K562 (cell line): ENCODE data around the gene SLC2A4RG. TPM values are rescaled to one million over a fixed set of nuclear protein-coding genes. Genes with fewer than 3 reads are reported as not detected.

ENCODE experiments used
- ATAC-seq: fragments of 200-7000 bp; cut with Tn5 transposase; 3 replicates; pipeline ENCODE4 v1.9.1; 2020; ENCODE audit warnings: moderate library complexity
- BruUV-seq: library from RNA; stranded (reverse); fragments of 400-500 nt; replicated peaks from 2 replicates; lab custom pipeline; 2021; lab: Mats Ljungman, UMichigan
- CTCF ChIA-PET: fragments of 300-600 bp; formaldehyde crosslinking; extraction: SDS; loops from one replicate; lab custom pipeline; 2021; ENCODE audit warnings: low intra/inter-chr PET ratio; lab: Yijun Ruan, JAX
- POLR2A ChIA-PET: fragments of 300-600, 350-650 bp; sonication (Branson Sonifier 250); formaldehyde crosslinking; extraction: SDS; loops from one replicate; lab custom pipeline; 2021; ENCODE audit warnings: antibody characterized with exemption, inconsistent platforms; lab: Yijun Ruan, JAX
- DNase-seq, 4 experiments: peaks; one replicate each; pipeline versions ENCODE4 v3.0.0 to v3.0.0-alpha.2; 2011 to 2018; ENCODE audit warnings: low spot score in 3 of 4, mixed read lengths in 3 of 4; ENCODE audit errors: extremely low read depth in 1 of 4
- FAIRE-seq: peaks from 2 replicates; lab custom pipeline; 2011; peaks lifted over from hg19 to GRCh38; lab: Jason Lieb, UNC
- H2AFZ ChIP-seq: 2 replicates; pipeline ENCODE4 v1.6.0; 2011; ENCODE audit warnings: low read depth, low read length, control low read depth, inconsistent platforms
- H3K27ac ChIP-seq: fragments of 200-600 bp; 3 replicates; pipeline ENCODE4 v1.8.0; 2011; ENCODE audit warnings: low read depth, mild to moderate bottlenecking, control low read depth, inconsistent platforms, low read length, moderate library complexity, mixed read lengths; ENCODE audit errors: extremely low read depth
- H3K27me3 ChIP-seq, 2 experiments: fragments of 300-600 bp in 1 of 2; 2 replicates in 1 of 2; 3 replicates in 1 of 2; pipeline versions ENCODE4 v1.6.0 to v1.8.0; 2011; ENCODE audit warnings: inconsistent platforms in 2 of 2, low read length in 2 of 2, mild to moderate bottlenecking in 1 of 2, mixed read lengths in 1 of 2, moderate library complexity in 1 of 2; ENCODE audit not compliant: control insufficient read depth in 2 of 2, insufficient read depth in 2 of 2
- H3K36me3 ChIP-seq: fragments of 300-600 bp; 3 replicates; pipeline ENCODE4 v1.8.0; 2011; ENCODE audit warnings: mild to moderate bottlenecking, low read length, inconsistent platforms; ENCODE audit not compliant: control insufficient read depth, insufficient read depth
- H3K4me1 ChIP-seq, 2 experiments: fragments of 200-600 bp in 1 of 2; replicated peaks in 1 of 2; 2 replicates in 1 of 2; 3 replicates in 1 of 2; pipeline versions ENCODE4 v1.5.1 to v1.8.0; 2011; ENCODE audit warnings: inconsistent platforms in 2 of 2, low read length in 2 of 2, mild to moderate bottlenecking in 1 of 2, mixed read lengths in 1 of 2, moderate library complexity in 1 of 2; ENCODE audit not compliant: control insufficient read depth in 2 of 2, insufficient read depth in 2 of 2
- H3K4me2 ChIP-seq: 2 replicates; pipeline ENCODE4 v1.6.1; 2011; ENCODE audit warnings: low read length, control low read depth, inconsistent platforms, mixed read lengths; ENCODE audit not compliant: insufficient read depth
- H3K4me3 ChIP-seq: fragments of 200-600 bp; sonication (generic), shearing (Covaris generic); 2 replicates; pipeline ENCODE4 v1.5.1; 2016; ENCODE audit warnings: control low read depth, inconsistent platforms
- H3K79me2 ChIP-seq: fragments of 200-600 bp; 3 replicates; pipeline ENCODE4 v1.8.0; 2011; ENCODE audit warnings: low read length, inconsistent platforms; ENCODE audit not compliant: control insufficient read depth, insufficient read depth
- H3K9ac ChIP-seq, 2 experiments: 2 replicates each; pipeline versions ENCODE4 v1.6.0 to v1.6.1; 2011; ENCODE audit warnings: low read depth in 2 of 2, low read length in 2 of 2, control low read depth in 1 of 2, inconsistent platforms in 1 of 2, mild to moderate bottlenecking in 1 of 2, mixed read lengths in 1 of 2; ENCODE audit not compliant: insufficient read depth in 1 of 2
- H3K9me1 ChIP-seq: one replicate; pipeline ENCODE4 v1.6.0; 2011; ENCODE audit warnings: inconsistent platforms, mild to moderate bottlenecking, low read length, moderate library complexity; ENCODE audit not compliant: control insufficient read depth, insufficient read depth
- H3K9me3 ChIP-seq: replicated peaks from 2 replicates; pipeline ENCODE4 v1.5.1; 2011; ENCODE audit warnings: low read depth, low read length, inconsistent platforms; ENCODE audit not compliant: control insufficient read depth, insufficient read depth
- H4K20me1 ChIP-seq: replicated peaks from 2 replicates; pipeline ENCODE4 v1.6.1; 2011; ENCODE audit warnings: low read length, inconsistent platforms, mixed read lengths; ENCODE audit not compliant: control insufficient read depth, insufficient read depth
- KDM4B ChIP-seq, 2 experiments: fragments of 450-650 bp in 1 of 2; sonication (generic) in 1 of 2; IDR thresholded peaks; 2 replicates each; pipeline ENCODE4 v1.6.1; 2016 to 2017; ENCODE audit warnings: borderline replicate concordance in 2 of 2, antibody characterized with exemption in 1 of 2, low read depth in 1 of 2, mild to moderate bottlenecking in 1 of 2
- PHF8 ChIP-seq: fragments of 200-600 bp; sonication (generic); IDR thresholded peaks from 2 replicates; pipeline ENCODE4 v1.6.1; 2012; ENCODE audit warnings: mixed run types, mild to moderate bottlenecking, inconsistent platforms, low read length, moderate library complexity, borderline replicate concordance
- TSC22D4 ChIP-seq: fragments of 450-650 bp; IDR thresholded peaks from 2 replicates; pipeline ENCODE4 v1.6.1; 2016; ENCODE audit warnings: missing genetic modification characterization, missing biosample characterization, control low read depth
- ZBTB33 ChIP-seq: sonication (generic); formaldehyde crosslinking; IDR thresholded peaks from 2 replicates; pipeline ENCODE4 v1.8.1; 2023; ENCODE audit warnings: mild to moderate bottlenecking, missing genetic modification reagents
- WGBS: fragments of 100-300 bp; shearing (Covaris generic); methylation state at CpG from one replicate; pipeline ENCODE4 v1.1.6; 2016; ENCODE audit warnings: low coverage, mixed read lengths; ENCODE audit not compliant: insufficient coverage; ENCODE audit errors: missing lambda C conversion rate; 5-methylcytosine and 5-hydroxymethylcytosine counted together
- in situ Hi-C: fragments of 300-500 bp; cut with MboI; formaldehyde crosslinking; loops from 4 replicates; pipeline ENCODE4 v1.15.0; 2018; ENCODE audit warnings: inconsistent platforms, mixed read lengths
- intact Hi-C: fragments of 100-400 bp; cut with micrococcal nuclease; formaldehyde crosslinking; loops from 2 replicates; pipeline ENCODE4 v1.14.2; 2022
- polyA plus RNA-seq, 8 experiments: library from polyadenylated mRNA; depleted of rRNA in 4 of 8; stranded (reverse) in 5 of 8; unstranded in 3 of 8; fragments of >200 nt; fragmentation: Nextera tagmentation in 2 of 8; fragmentation: Illumina TruSeq in 1 of 8; extraction: Ambion mirVana in 2 of 8; extraction: Trizol in 1 of 8; gene quantifications; 2 replicates each; pipeline versions ENCODE4 v1.2.1 to v1.2.3, GENCODE V29; 2011 to 2014; ENCODE audit warnings: inconsistent platforms in 1 of 8, missing spikeins in 1 of 8
- total RNA-seq, 7 experiments: library from RNA; depleted of rRNA in 6 of 7; stranded (reverse); fragments of >200 nt in 6 of 7; fragmentation: Illumina TruSeq in 2 of 7; extraction: Trizol in 2 of 7; gene quantifications; 2 replicates each; pipeline versions ENCODE4 v1.2.1 to v1.2.3, GENCODE V29; 2011 to 2021; ENCODE audit warnings: low replicate concordance in 1 of 7

SLC2A4RG gene
- total and polyA plus RNA-seq, 9 of the 15 experiments (the other 6 are each of a cell fraction or from before 2014, with no cell fraction given), result 0.34 to 97.3 (median 26.5) TPM

- TF ChIP-seq KDM4B (IDR thresholded peaks at IDR 0.05; ENCODE audit: borderline replicate concordance in 2 of 2, low read depth in 1 of 2) (no peak), TSC22D4 (tag) (no peak)
These were observed 13.8 kb downstream of the SLC2A4RG start (continued) for GRCh38 chr20:63753381-63753780.

DNA sequence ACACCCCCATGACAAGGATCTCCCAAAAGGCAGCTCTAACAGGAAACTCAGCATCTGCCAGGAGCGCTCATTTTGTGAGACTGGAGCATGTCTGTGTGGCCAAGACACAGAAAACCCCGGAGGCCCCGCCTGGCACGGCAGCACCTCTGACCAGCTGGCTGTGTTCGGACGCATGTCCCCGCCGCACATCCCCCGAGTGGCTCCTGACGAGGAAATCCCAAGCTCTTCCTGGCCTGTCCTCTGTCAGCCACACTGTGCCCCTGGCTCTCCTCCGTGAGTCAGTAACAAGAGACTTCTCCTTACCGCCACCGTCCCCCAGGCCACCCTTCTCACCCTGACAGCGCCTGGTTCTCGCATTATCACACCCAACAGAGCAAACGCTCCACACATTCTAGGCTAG, 14.4 kb downstream of the SLC2A4RG start:
- BruUV-seq, result no TSS peak
- ATAC-seq, result no peak
- no peak overlapping the region for H3K4me2 ChIP-seq
- POLR2A ChIA-PET, result interaction anchor here (0.6 kb wide), 1 partner anchor 14 kb away, joined by 3 read pairs; no protein-coding TSS in a partner anchor
- CTCF ChIA-PET, result no interaction called here
- no peak overlapping the region for H2AFZ ChIP-seq
- no peak overlapping the region for H3K9ac ChIP-seq
- H3K4me3 ChIP-seq, result no peak overlapping the region
- H3K9me1 ChIP-seq, result no peaks in the 10 kb centered on the region
- H4K20me1 ChIP-seq, result no peaks in the 10 kb centered on the region
- TF ChIP-seq PHF8 (no peak), ZBTB33 (CRISPR knock-in tag) (peak; percentile 85)
- intact Hi-C loops, result no loop called here
- no peak for FAIRE-seq
- in situ Hi-C loops, result no loop called here
- no peaks in the 10 kb centered on the region for H3K36me3 ChIP-seq
- DNase-seq, result no peak
- no peak overlapping the region for H3K27ac ChIP-seq
- H3K4me1 ChIP-seq, result peaks cover 9 to 45% of the 10 kb centered on the region in 2 experiments
- no peaks in the 10 kb centered on the region for H3K9me3 ChIP-seq
- 50% methylated on average over 16 of the region's 16 CpGs for WGBS
- no peaks in the 10 kb centered on the region for H3K27me3 ChIP-seq
- H3K79me2 ChIP-seq, result no peaks in the 10 kb centered on the region
